Keratinocyte (primary cell): ENCODE results near the gene FBN1. TPM values are rescaled to one million over a fixed set of nuclear protein-coding genes. Genes with fewer than 3 reads are reported as not detected.

Experiments
- DNase-seq: peaks from one replicate; pipeline ENCODE4 v3.0.0-alpha.2; 2011; ENCODE audit warnings: low read depth, missing footprints, low spot score
- FAIRE-seq: peaks from 2 replicates; lab custom pipeline; 2011; peaks lifted over from hg19 to GRCh38; lab: Jason Lieb, UNC
- H2AFZ ChIP-seq: 2 replicates; pipeline ENCODE4 v1.6.0; 2012; ENCODE audit warnings: low read length, control low read depth, inconsistent platforms; ENCODE audit not compliant: control insufficient read depth
- H3K27ac ChIP-seq: 2 replicates; pipeline ENCODE4 v1.5.1; 2011; ENCODE audit warnings: low read length; ENCODE audit not compliant: control insufficient read depth, insufficient read depth
- H3K27me3 ChIP-seq: 3 replicates; pipeline ENCODE4 v1.6.0; 2011; ENCODE audit warnings: low read length; ENCODE audit not compliant: control insufficient read depth, insufficient read depth; ENCODE audit errors: extremely low read depth
- H3K36me3 ChIP-seq, 2 experiments: 2 replicates in 1 of 2; 3 replicates in 1 of 2; pipeline ENCODE4 v1.5.1; 2011; ENCODE audit warnings: low read length in 2 of 2, mild to moderate bottlenecking in 1 of 2; ENCODE audit not compliant: control insufficient read depth in 2 of 2, insufficient read depth in 2 of 2; ENCODE audit errors: extremely low read depth in 1 of 2
- H3K4me1 ChIP-seq: 3 replicates; pipeline ENCODE4 v1.5.1; 2011; ENCODE audit warnings: low read length; ENCODE audit not compliant: control insufficient read depth, insufficient read depth; ENCODE audit errors: extremely low read depth
- H3K4me2 ChIP-seq: 3 replicates; pipeline ENCODE4 v1.6.0; 2011; ENCODE audit warnings: low read depth, low read length; ENCODE audit not compliant: control insufficient read depth, insufficient read depth; ENCODE audit errors: extremely low read depth
- H3K4me3 ChIP-seq, 3 experiments: fragments of 200-600 bp in 1 of 3; sonication (generic) in 1 of 3; 2 replicates in 2 of 3; 3 replicates in 1 of 3; pipeline ENCODE4 v1.5.1; 2011 to 2016; ENCODE audit warnings: low read length in 3 of 3, mild to moderate bottlenecking in 3 of 3, control low read depth in 2 of 3, inconsistent platforms in 1 of 3, low read depth in 1 of 3, mixed read lengths in 1 of 3, mixed run types in 1 of 3, moderate library complexity in 1 of 3; ENCODE audit not compliant: control insufficient read depth in 2 of 3, insufficient read depth in 2 of 3; ENCODE audit errors: extremely low read depth in 1 of 3
- H3K79me2 ChIP-seq: 2 replicates; pipeline ENCODE4 v1.6.0; 2012; ENCODE audit warnings: low read length; ENCODE audit not compliant: control insufficient read depth, insufficient read depth
- H3K9ac ChIP-seq: 3 replicates; pipeline ENCODE4 v1.6.0; 2011; ENCODE audit warnings: low read length; ENCODE audit not compliant: control insufficient read depth, insufficient read depth; ENCODE audit errors: extremely low read depth
- H3K9me1 ChIP-seq: 3 replicates; pipeline ENCODE4 v1.6.0; 2011; ENCODE audit warnings: low read length; ENCODE audit not compliant: control insufficient read depth, insufficient read depth; ENCODE audit errors: extremely low read depth
- H3K9me3 ChIP-seq: 2 replicates; pipeline ENCODE4 v1.5.1; 2012; ENCODE audit warnings: low read depth, low read length; ENCODE audit not compliant: control insufficient read depth
- H4K20me1 ChIP-seq: 3 replicates; pipeline ENCODE4 v1.6.0; 2011; ENCODE audit warnings: low read length; ENCODE audit not compliant: control insufficient read depth, insufficient read depth; ENCODE audit errors: extremely low read depth
- CTCF ChIP-seq, 3 experiments: IDR thresholded peaks in 1 of 3; conservative IDR thresholded peaks in 1 of 3; optimal IDR thresholded peaks in 1 of 3; 2 replicates in 2 of 3; 3 replicates in 1 of 3; pipeline versions ENCODE3 to v1.5.1; 2011; ENCODE audit warnings: low read length in 3 of 3, mild to moderate bottlenecking in 3 of 3, moderate library complexity in 2 of 3, control low read depth in 1 of 3, inconsistent platforms in 1 of 3; ENCODE audit not compliant: insufficient read depth in 2 of 3; ENCODE audit errors: extremely low read depth in 1 of 3
- EZH2 ChIP-seq: IDR thresholded peaks from one replicate; pipeline ENCODE4 v1.6.1; 2012; ENCODE audit warnings: inconsistent platforms, mild to moderate bottlenecking, low read length, moderate library complexity
- dilution Hi-C: fragments of 300-500 bp; cut with MboI; formaldehyde crosslinking; loops from one replicate; pipeline ENCODE4 v1.7.0; 2020; ENCODE audit warnings: low sequenced_read_pairs; ENCODE audit not compliant: extremely low pct_ligation_motif_present
- polyA plus RNA-seq, 5 experiments: library from polyadenylated mRNA; depleted of rRNA in 3 of 5; stranded (reverse) in 3 of 5; stranded (forward) in 1 of 5; unstranded in 1 of 5; fragments of >200 nt; gene quantifications; 1 replicate in 1 of 5; 2 replicates in 3 of 5; 3 replicates in 1 of 5; pipeline versions ENCODE4 v1.2.1 to v1.2.3, GENCODE V29; 2011 to 2012; ENCODE audit warnings: missing spikeins in 2 of 5, low read depth in 1 of 5, low replicate concordance in 1 of 5

Gene FBN1
- polyA plus RNA-seq, 1 donor (not counting 4 experiments of a cell fraction or from before 2014, with no cell fraction given) = 3.5 TPM

- Histone ChIP-seq H3K36me3 (no peaks in the 10 kb centered on the region), H3K4me2 (no peak overlapping the region), H3K9me1 (no peaks in the 10 kb centered on the region), H2AFZ (no peak overlapping the region), H3K79me2 (no peaks in the 10 kb centered on the region), H3K27ac (no peak overlapping the region), H3K9ac (no peak overlapping the region), H3K4me1 (no peaks in the 10 kb centered on the region), H3K4me3 (no peak overlapping the region), H3K27me3 (no peaks in the 10 kb centered on the region), H3K9me3 (no peaks in the 10 kb centered on the region), H4K20me1 (no peaks in the 10 kb centered on the region)
- TF ChIP-seq CTCF (optimal IDR thresholded peaks at IDR 0.05 in 1 of 3, IDR thresholded peaks at IDR 0.05 in 1 of 3, conservative IDR thresholded peaks at IDR 0.05 in 1 of 3; ENCODE audit: extremely low read depth in 1 of 3, insufficient read depth in 2 of 3, low read length in 3 of 3) = no peak
- TF ChIP-seq EZH2 = no peak
- FAIRE-seq (no peak), DNase-seq (no peak)
- dilution Hi-C loops = no loop called here
Observed at GRCh38 chr15:48596841-48597240, 48.7 kb downstream of the FBN1 start.

- FAIRE-seq = no peak
- Histone ChIP-seq H3K9me3 (no peaks in the 10 kb centered on the region), H3K4me2 (no peak overlapping the region), H2AFZ (no peak overlapping the region), H3K9me1 (no peaks in the 10 kb centered on the region), H3K36me3 (no peaks in the 10 kb centered on the region), H3K9ac (no peak overlapping the region), H4K20me1 (no peaks in the 10 kb centered on the region), H3K4me3 (no peak overlapping the region), H3K79me2 (no peaks in the 10 kb centered on the region), H3K4me1 (no peaks in the 10 kb centered on the region), H3K27ac (no peak overlapping the region), H3K27me3 (no peaks in the 10 kb centered on the region)
- no peak for TF ChIP-seq CTCF (optimal IDR thresholded peaks at IDR 0.05 in 1 of 3, IDR thresholded peaks at IDR 0.05 in 1 of 3, conservative IDR thresholded peaks at IDR 0.05 in 1 of 3; ENCODE audit: extremely low read depth in 1 of 3, insufficient read depth in 2 of 3, low read length in 3 of 3)
- TF ChIP-seq EZH2 = no peak
- DNase-seq = no peak
- dilution Hi-C loops = no loop called here
Observed at GRCh38 chr15:48596415-48596814, 49.1 kb downstream of the FBN1 start.
